Measurements from ENCODE around the gene BTBD19. TPM values are rescaled to one million over a fixed set of nuclear protein-coding genes. Genes with fewer than 3 reads are reported as not detected.

Gene BTBD19
- total RNA-seq, 1 experiment from 2014 or later = 11.6 TPM

DNA sequence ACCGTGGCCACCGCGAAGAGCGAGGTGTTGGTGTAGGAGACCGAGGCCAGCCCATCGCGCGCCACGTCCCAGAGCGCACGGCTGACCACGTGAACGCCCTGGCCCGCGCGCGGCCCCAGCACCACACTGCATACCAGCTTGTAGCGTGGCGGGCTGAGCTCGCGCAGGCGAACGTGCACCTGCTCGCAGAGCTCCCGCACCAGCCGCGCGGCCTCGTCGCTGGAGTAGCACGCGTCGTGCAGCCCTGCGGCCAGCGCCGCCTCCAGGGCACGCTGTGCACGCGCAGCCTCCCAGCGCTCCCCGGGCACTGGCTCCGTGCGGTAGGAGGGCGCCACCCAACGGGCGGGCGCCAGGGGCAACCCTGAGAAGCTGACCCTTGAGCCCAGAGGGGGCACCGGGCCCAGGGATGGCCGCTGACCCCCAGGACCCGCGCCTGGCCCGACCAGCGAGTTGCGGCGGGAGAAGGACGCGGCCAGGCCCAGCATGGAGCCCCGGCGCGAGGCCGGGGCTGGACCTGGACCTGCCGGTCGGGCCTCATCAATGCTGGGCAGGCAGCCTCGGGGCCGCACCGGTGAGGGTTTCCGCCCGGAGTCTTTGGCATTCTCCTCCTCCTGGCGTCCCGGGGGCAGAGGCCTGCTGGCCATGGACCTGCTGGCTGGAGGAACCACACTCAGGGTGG, 2.2 kb upstream of the BTBD19 start:
- ChIA-PET POLR2A (interaction anchor here (1.0 to 8.0 kb wide), 9 partner anchors 13 to 716 kb away, joined by 3 to 200 read pairs (median 6); partner anchors contain the start of genes BEST4, PRDX1, RNU5D-1 and RPS8), RAD21 (ENCODE audit: low non-redundant PET in 1 of 2, low total read pairs in 2 of 2, uncharacterized antibody in 2 of 2, unreplicated experiment in 2 of 2) (no interaction called here), CTCF (no interaction called here)
- H3K4me3 ChIP-seq (replicated peaks in 1 of 2; ENCODE audit: low read depth in 1 of 2, low read length in 2 of 2) = peak overlapping the region in 1 of 2 experiments; percentile 12; a peak in 1 of 4 replicates
- intact Hi-C loops (cut with micrococcal nuclease) = no loop called here
- H3K79me2 ChIP-seq (ENCODE audit: insufficient read depth, low read length) = peaks cover 42% of the 10 kb centered on the region
- ATAC-seq (no peak), DNase-seq (ENCODE audit: low read depth, low spot score) (no peak)
- H3K4me2 ChIP-seq (ENCODE audit: low read length) = peak overlapping the region; percentile 68
- no peaks in the 10 kb centered on the region for H3K27me3 ChIP-seq (ENCODE audit: insufficient read depth, low read length)
- H3K4me1 ChIP-seq (ENCODE audit: control insufficient read depth in 1 of 2, insufficient read depth in 2 of 2, low read length in 2 of 2) = peaks cover 54 to 98% of the 10 kb centered on the region in 2 experiments
- no peaks in the 10 kb centered on the region for H3K9me2 ChIP-seq (ENCODE audit: insufficient read depth)
- TF ChIP-seq TCF7L2 (IDR thresholded peaks at IDR 0.05; ENCODE audit: borderline replicate concordance, extremely low read depth, insufficient read depth, insufficient read length) (no peak), ZNF274 (IDR thresholded peaks at IDR 0.05; ENCODE audit: low read depth, low read length) (no peak), SRF (IDR thresholded peaks at IDR 0.05; ENCODE audit: low read depth) (no peak)
- TF ChIP-seq, protein P1, sequence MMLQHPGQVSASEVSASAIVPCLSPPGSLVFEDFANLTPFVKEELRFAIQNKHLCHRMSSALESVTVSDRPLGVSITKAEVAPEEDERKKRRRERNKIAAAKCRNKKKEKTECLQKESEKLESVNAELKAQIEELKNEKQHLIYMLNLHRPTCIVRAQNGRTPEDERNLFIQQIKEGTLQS (IDR thresholded peaks at IDR 0.05) = no peak
- H4K20me1 ChIP-seq (ENCODE audit: insufficient read depth) = no peaks in the 10 kb centered on the region
- no TSS peak for BruUV-seq (replicated peaks)
- H3K27ac ChIP-seq (ENCODE audit: low read depth, low read length) = peak overlapping the region; percentile 98
- H3K9ac ChIP-seq (ENCODE audit: low read length) = peak overlapping the region; percentile 73
- peaks cover 3 to 46% of the 10 kb centered on the region in 2 experiments; a peak in 3 of 4 replicates for H3K36me3 ChIP-seq (ENCODE audit: control insufficient read depth in 1 of 2, insufficient read depth in 2 of 2, low read length in 2 of 2)
- no peak overlapping the region for H2AFZ ChIP-seq (ENCODE audit: low read depth, low read length, poor library complexity, severe bottlenecking)
- no peaks in the 10 kb centered on the region for H3K9me3 ChIP-seq (ENCODE audit: control insufficient read depth in 1 of 2, insufficient read depth in 1 of 2, low read depth in 1 of 2, low read length in 2 of 2)

DNA sequence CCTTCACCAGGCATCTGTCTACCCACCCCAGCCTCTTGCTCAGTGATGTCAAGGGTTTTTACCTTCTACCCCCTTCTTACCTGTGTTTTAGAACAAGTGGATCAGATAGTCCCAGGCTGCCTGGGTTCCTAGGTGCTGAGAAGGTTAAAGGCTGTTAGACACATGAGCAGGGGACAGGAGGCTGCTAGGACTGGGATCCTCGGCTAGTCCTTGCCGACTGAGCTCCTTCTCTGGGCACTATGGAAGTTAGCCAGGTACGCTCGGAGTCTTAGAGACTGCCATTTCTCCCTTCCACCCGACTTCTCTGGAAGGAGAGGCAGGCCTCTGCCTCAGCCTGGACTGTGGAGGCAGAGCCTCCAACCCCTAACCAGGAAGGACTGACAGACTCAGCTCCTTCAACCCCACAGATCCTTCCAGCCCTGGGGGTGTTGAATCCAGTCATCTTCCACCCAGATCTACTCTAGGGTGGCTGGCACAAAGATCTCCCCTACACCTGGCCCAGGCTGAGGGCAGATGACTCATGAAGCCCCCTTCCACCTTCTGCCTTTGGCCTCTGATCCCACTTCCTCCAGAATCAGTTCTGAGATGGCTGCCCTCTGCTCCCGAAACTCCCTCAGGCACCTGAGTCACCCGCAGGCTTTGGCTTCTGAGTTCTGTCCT, 1.5 kb upstream of the BTBD19 start, which contains the start of gene DYNLT4:
Gene DYNLT4, minus strand, starts transcription at position 648 of the 660 bp plus-strand sequence. CDS start 683 bp downstream, outside the sequence.
- H3K4me1 ChIP-seq (ENCODE audit: control insufficient read depth in 1 of 2, insufficient read depth in 2 of 2, low read length in 2 of 2) = peaks cover 59 to 98% of the 10 kb centered on the region in 2 experiments
- TF ChIP-seq POLR2A (IDR thresholded peaks at IDR 0.05; ENCODE audit: borderline replicate concordance, extremely low read depth, insufficient read depth, insufficient read length) = no peak
- TF ChIP-seq ZNF274 (IDR thresholded peaks at IDR 0.05; ENCODE audit: low read depth, low read length) = no peak
- no peak for TF ChIP-seq EZH2 (IDR thresholded peaks at IDR 0.05)
- TF ChIP-seq ELF1 (IDR thresholded peaks at IDR 0.05; ENCODE audit: borderline replicate concordance, low read depth) = no peak
- no peak for TF ChIP-seq SIN3A (IDR thresholded peaks at IDR 0.05; ENCODE audit: low read depth)
- no peak for TF ChIP-seq TCF7L2 (IDR thresholded peaks at IDR 0.05; ENCODE audit: borderline replicate concordance, extremely low read depth, insufficient read depth, insufficient read length)
- TF ChIP-seq, protein P2, sequence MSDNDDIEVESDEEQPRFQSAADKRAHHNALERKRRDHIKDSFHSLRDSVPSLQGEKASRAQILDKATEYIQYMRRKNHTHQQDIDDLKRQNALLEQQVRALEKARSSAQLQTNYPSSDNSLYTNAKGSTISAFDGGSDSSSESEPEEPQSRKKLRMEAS (IDR thresholded peaks at IDR 0.05) = no peak
- TF ChIP-seq EZH2phosphoT487 (IDR thresholded peaks at IDR 0.05; ENCODE audit: borderline replicate concordance) = no peak
- TF ChIP-seq SP1 (IDR thresholded peaks at IDR 0.05; ENCODE audit: low read depth) = no peak
- TF ChIP-seq YY1 (IDR thresholded peaks at IDR 0.05; ENCODE audit: extremely low read depth, insufficient replicate concordance, low read depth, low read length) = peak; percentile 74
- TF ChIP-seq POLR2AphosphoS5 (IDR thresholded peaks at IDR 0.05; ENCODE audit: low read depth, low read length) = peak; percentile 70; the same call in 1 of the 2 replicates
- TF ChIP-seq CEBPB (IDR thresholded peaks at IDR 0.05; ENCODE audit: low read depth) = no peak
- TF ChIP-seq, protein P3, sequence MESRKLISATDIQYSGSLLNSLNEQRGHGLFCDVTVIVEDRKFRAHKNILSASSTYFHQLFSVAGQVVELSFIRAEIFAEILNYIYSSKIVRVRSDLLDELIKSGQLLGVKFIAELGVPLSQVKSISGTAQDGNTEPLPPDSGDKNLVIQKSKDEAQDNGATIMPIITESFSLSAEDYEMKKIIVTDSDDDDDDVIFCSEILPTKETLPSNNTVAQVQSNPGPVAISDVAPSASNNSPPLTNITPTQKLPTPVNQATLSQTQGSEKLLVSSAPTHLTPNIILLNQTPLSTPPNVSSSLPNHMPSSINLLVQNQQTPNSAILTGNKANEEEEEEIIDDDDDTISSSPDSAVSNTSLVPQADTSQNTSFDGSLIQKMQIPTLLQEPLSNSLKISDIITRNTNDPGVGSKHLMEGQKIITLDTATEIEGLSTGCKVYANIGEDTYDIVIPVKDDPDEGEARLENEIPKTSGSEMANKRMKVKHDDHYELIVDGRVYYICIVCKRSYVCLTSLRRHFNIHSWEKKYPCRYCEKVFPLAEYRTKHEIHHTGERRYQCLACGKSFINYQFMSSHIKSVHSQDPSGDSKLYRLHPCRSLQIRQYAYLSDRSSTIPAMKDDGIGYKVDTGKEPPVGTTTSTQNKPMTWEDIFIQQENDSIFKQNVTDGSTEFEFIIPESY (IDR thresholded peaks at IDR 0.05; ENCODE audit: extremely low read depth, insufficient replicate concordance, low read length) = no peak
- 0 out of 2 replicates have a peak, but pooled peaks have one; percentile 16 for TF ChIP-seq ZFX (IDR thresholded peaks at IDR 0.05)
- TF ChIP-seq CBX3 (IDR thresholded peaks at IDR 0.05; ENCODE audit: low read depth) = no peak

More for the DNA sequence above, 1.5 kb upstream of the BTBD19 start, which contains the start of gene DYNLT4:
- H4K20me1 ChIP-seq (ENCODE audit: insufficient read depth) = no peaks in the 10 kb centered on the region
- H3K27ac ChIP-seq (ENCODE audit: low read depth, low read length) = peak within 1 kb of the TSS; percentile 98
- peak within 1 kb of the TSS; percentile 68 for H3K4me2 ChIP-seq (ENCODE audit: low read length)
- RAD21 ChIA-PET (ENCODE audit: low non-redundant PET in 1 of 2, low total read pairs in 2 of 2, uncharacterized antibody in 2 of 2, unreplicated experiment in 2 of 2) = no interaction called here
- CTCF ChIA-PET = no interaction called here
- no peaks in the 10 kb centered on the region for H3K27me3 ChIP-seq (ENCODE audit: insufficient read depth, low read length)
- TSS peak; percentile 93 for BruUV-seq (replicated peaks)
- no peak within 1 kb of the TSS for H2AFZ ChIP-seq (ENCODE audit: low read depth, low read length, poor library complexity, severe bottlenecking)
- intact Hi-C loops (cut with micrococcal nuclease) = no loop called here
- H3K36me3 ChIP-seq (ENCODE audit: control insufficient read depth in 1 of 2, insufficient read depth in 2 of 2, low read length in 2 of 2) = peaks cover 3 to 45% of the 10 kb centered on the region in 2 experiments; a peak in 3 of 4 replicates
- peak within 1 kb of the TSS; percentile 73 for H3K9ac ChIP-seq (ENCODE audit: low read length)
- POLR2A ChIA-PET = interaction anchor here (0.6 to 8.0 kb wide), 9 partner anchors 8 to 715 kb away, joined by 3 to 200 read pairs (median 8); partner anchors contain the start of genes BEST4, HECTD3, PRDX1 and RNU5D-1
- H3K9me2 ChIP-seq (ENCODE audit: insufficient read depth) = no peaks in the 10 kb centered on the region
- ATAC-seq (peak; percentile 7), DNase-seq (ENCODE audit: low read depth, low spot score) (no peak)
- H3K79me2 ChIP-seq (ENCODE audit: insufficient read depth, low read length) = peaks cover 36% of the 10 kb centered on the region
- H3K9me3 ChIP-seq (ENCODE audit: control insufficient read depth in 1 of 2, insufficient read depth in 1 of 2, low read depth in 1 of 2, low read length in 2 of 2) = no peaks in the 10 kb centered on the region
- H3K4me3 ChIP-seq (replicated peaks in 1 of 2; ENCODE audit: low read depth in 1 of 2, low read length in 2 of 2) = peak within 1 kb of the TSS; percentile 30 to 32

All from HCT116 (cell line).